ENCODE results near the gene COL5A1. TPM values are rescaled to one million over a fixed set of nuclear protein-coding genes. Genes with fewer than 3 reads are reported as not detected.

The COL5A1 gene
- total and polyA plus RNA-seq, 2 experiments from 2014 or later, result 2.5 to 13.1 TPM

GRCh38 chr9:134628354-134628736 lies 13.3 kb upstream of the COL5A1 start (continued):
- TF ChIP-seq ZNF462 (CRISPR knock-in tag; IDR thresholded peaks at IDR 0.05), result no peak
- no peak for TF ChIP-seq JUNB (IDR thresholded peaks at IDR 0.05; ENCODE audit: unreplicated experiment)
- no peak for TF ChIP-seq ETS1 (IDR thresholded peaks at IDR 0.05)
- no peak for TF ChIP-seq CREB1 (CRISPR knock-in tag; IDR thresholded peaks at IDR 0.05; ENCODE audit: low read depth)
- no peak for TF ChIP-seq STAT1 (IDR thresholded peaks at IDR 0.05; ENCODE audit: unreplicated experiment)
- TF ChIP-seq CTCF (conservative IDR thresholded peaks at IDR 0.05; ENCODE audit: low read depth in 2 of 2), result no peak

GRCh38 chr9:134629061-134629585 lies 12.5 kb upstream of the COL5A1 start:
- no peaks in the 10 kb centered on the region for H3K79me2 ChIP-seq (replicated peaks; ENCODE audit: insufficient read depth)
- H3K36me3 ChIP-seq (ENCODE audit: insufficient read depth), result no peaks in the 10 kb centered on the region
- H4K20me1 ChIP-seq (replicated peaks; ENCODE audit: insufficient read depth), result no peaks in the 10 kb centered on the region
- H3K27ac Mint-ChIP-seq, result no peak overlapping the region
- no peaks in the 10 kb centered on the region for H3K9me3 Mint-ChIP-seq
- no peaks in the 10 kb centered on the region for H3F3A ChIP-seq (replicated peaks; ENCODE audit: low read depth)
- peaks cover 9% of the 10 kb centered on the region for H3K27me3 Mint-ChIP-seq (ENCODE audit: insufficient read depth, low read depth, poor library complexity)
- no peaks in the 10 kb centered on the region for H3K4me1 ChIP-seq (ENCODE audit: insufficient read depth)
- DNase-seq (ENCODE audit: low spot score) (no peak), ATAC-seq (no peak)
- no peaks in the 10 kb centered on the region for H3K9me2 ChIP-seq (ENCODE audit: insufficient read depth)
- H3K4me2 ChIP-seq, result no peak overlapping the region
- TF ChIP-seq CREB1 (CRISPR knock-in tag; IDR thresholded peaks at IDR 0.05; ENCODE audit: low read depth) (no peak), ZNF114 (CRISPR knock-in tag; IDR thresholded peaks at IDR 0.05) (no peak), CTCF (conservative IDR thresholded peaks at IDR 0.05; ENCODE audit: low read depth in 2 of 2) (no peak)
- H3K27ac ChIP-seq (ENCODE audit: low read depth), result no peak overlapping the region
- H3K4me3 Mint-ChIP-seq, result no peak overlapping the region
- H3K36me3 Mint-ChIP-seq (ENCODE audit: low read depth), result no peaks in the 10 kb centered on the region; the same call in 2 of the 3 replicates
- no peak overlapping the region for H3K4me3 ChIP-seq
- H2AFZ ChIP-seq, result no peak overlapping the region
- no peaks in the 10 kb centered on the region for H3K27me3 ChIP-seq (ENCODE audit: insufficient read depth)
- peaks cover 29% of the 10 kb centered on the region for H3K4me1 Mint-ChIP-seq

Data from GM23338 (cell line).